ENCODE data around the gene OFD1.

GRCh38 chrX:13685126-13685763 lies 49.3 kb upstream of the OFD1 start:
- no peak for TF ChIP-seq CTCF (IDR thresholded peaks at IDR 0.05; ENCODE audit: insufficient read depth, low read length, poor library complexity, severe bottlenecking)
- TF ChIP-seq EZH2phosphoT487 (conservative IDR thresholded peaks at IDR 0.05; ENCODE audit: low read length), result no peak

All from SU-DHL-6 (cell line).